Activated T-cell treated with anti-CD3 and anti-CD28 coated beads for 4 hours (primary cell): Measurements from ENCODE around the gene AKAP13.
"Not testable (repeated sequence)": the region's sequence is repeated elsewhere in the genome, so short reads cannot be mapped to it uniquely, and the experiment has no call there.

Experiments used
- DNase-seq: peaks from one replicate; pipeline ENCODE4 v3.0.0-alpha.2; 2020

AKAP13 gene

DNA sequence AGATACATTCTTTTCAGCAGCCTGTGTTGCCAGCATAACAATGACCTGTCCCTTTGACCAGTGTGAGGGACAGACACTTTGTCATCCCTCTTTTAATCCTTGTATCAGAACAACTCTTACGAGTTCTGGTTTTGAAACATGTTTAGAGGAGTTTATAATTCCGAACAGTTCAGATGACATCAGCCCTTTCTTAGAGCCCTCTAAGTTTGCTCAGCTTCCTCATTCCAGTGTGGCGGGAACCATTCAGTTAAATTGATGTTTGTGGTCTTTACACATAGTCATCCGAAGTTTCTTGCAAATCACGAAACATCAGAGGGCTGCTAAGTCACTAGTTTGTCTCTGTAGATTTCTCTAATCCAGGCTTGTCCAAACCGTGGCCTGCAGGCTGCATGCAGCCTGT, 102.5 kb downstream of the AKAP13 start:
- no peak for DNase-seq

DNA sequence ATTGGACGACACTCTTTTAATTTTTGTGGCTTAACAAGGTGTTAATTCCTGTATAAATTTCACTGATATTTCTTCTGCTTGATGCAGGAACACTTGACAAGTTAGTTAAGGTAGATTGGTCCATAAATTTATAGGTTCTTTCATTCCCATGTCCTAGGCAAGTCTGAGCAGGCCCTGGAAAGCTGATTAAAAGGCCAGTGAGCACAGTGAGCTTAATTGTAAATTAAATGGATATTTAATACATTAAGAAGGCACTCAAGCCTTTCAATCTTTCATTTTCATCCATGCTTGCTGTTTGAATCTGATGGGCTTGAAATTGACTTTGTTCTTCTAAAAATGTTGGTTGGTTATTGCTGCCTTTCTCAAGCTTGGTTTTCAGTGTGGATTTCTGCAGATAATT, 103.6 kb downstream of the AKAP13 start:
- not testable (repeated sequence) for DNase-seq

DNA sequence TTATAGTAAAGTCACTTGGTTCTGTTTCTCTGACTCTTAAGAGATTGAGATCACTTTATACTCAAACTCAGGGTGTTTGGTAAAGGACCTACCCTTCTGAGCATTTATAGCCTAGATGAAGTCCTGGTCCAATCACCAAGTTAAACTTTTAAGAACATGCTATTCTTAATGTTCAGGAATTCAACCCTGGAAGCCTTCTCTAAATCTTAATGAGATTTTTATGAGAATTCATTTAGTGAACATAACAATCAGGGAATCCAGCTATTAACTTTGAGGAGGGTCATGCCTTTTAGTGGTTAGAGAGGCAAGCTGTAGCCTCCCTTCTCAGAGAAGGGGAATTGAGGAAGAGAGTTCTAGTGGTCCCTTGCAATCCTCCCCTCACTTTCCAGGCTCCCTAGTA, 104.5 kb downstream of the AKAP13 start:
- DNase-seq, result not testable (repeated sequence)

DNA sequence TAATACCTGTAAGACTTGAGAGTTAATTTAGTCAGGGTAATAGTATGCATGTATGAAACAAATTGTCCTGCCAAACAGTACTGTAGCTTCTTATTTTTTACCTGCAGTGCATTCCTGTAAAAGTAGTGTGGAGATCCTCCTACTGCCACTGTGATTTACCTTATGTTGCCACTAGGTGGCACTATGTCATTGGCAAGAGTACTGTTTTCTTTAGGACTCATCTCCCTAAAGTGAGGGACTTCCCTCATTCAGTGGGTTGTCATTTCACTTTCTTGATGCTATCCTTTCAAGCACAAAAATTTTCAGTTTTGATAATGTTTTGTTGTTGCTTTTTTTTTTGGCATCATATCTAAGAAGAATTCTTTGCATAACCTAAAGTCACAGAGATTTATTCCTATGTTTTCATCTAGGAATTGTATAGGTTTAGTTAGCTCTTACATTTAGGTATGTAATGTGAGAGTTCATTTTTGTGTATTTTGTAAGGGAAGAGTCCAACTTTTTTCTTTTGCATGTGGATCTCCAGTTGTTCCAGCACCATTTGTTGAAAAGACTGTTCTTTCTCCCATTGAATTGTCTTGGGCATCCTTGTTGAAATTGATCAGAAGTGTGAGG, 105.7 kb downstream of the AKAP13 start:
- DNase-seq, result peak; percentile 59

DNA sequence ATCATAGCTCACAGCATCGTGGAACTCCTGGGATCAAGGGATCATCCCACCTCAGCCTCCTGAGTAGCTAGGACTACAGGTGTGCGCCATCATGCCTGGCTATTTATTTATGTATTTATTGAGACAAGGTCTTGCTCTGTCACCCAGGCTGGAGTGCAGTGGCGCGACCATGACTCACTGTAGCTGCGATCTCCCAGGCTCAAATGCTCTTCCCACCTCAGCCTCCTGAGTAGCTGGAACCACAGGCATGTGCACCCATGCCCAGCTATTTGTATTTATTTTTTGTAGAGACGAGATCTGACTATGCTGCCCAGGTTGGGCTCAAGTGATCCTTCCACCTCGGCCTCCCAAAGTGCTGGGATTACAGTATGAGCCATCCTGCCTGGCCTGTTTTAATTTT, 107.4 kb downstream of the AKAP13 start:
- DNase-seq, result not testable (repeated sequence)

DNA sequence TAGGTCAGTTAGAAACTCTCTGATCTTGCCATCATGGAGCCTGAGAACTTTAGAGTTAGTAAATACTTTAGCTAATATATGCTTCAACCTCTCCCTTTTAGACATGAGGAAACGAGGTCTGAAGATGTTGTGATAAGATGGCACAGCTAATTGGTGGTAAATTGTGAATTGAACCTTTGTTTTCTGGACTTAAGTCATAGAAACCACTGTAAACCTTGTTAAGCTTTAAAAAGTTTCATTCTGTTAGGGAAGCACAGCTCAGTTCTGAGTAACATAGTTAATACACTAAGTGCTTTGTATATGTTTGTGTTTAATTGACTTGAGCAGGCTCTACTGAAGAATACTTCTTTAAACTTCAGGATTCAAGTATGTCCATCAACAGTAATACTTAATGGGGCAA, 108.6 kb downstream of the AKAP13 start:
- no peak for DNase-seq

DNA sequence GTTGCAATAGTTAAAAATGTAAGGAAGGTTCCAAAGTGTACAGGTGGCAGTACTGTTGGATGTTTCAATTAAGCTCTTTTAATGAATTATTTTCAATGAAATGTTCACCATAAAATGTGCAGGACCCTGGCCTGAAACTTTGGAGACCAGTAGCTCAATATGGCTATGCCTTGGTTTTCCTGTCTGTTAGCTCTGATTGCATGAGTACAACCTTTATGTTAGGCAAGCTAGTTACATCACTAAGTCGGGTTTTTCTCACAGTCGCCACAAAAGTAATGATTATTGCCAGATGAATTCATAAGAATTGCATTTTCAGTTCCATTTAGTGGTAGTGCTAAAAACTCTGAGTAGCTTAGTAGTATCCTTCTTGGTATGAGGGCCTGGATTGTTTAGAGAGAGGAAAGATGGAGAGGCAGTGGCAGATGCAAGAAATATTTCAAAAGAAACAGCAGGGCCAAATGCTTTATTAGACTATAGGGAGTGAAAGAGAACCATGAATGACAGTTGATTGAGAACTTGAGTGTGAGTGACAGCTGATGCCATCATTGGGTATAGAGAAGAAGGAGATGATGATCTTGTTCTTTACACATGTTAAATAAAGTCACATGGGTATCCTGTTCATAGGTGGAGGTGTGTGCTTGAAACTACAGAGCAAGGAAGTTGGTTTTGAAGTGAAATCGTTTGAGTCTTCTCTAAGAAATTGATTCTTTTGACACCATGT, 109.5 kb downstream of the AKAP13 start:
- no peak for DNase-seq

DNA sequence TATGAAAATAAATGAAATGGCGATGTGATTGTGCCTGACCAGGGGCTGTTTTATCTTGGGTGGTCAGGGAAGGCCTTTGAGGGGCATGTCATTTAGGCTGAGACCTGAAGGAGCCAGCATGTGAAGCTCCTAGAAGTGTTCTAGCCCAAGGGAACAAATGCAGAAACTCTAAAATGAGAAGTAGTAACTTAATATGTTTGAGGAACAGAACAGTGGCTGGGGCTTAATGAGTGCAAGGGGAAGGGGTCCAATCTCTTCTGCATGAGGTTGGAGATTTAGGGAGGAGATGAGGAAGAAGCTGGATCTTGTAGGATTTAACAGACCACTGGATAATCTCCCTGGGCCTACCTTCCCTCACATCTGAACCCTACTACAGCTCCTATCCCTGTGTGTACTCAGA, 110.5 kb downstream of the AKAP13 start:
- DNase-seq, result no peak

DNA sequence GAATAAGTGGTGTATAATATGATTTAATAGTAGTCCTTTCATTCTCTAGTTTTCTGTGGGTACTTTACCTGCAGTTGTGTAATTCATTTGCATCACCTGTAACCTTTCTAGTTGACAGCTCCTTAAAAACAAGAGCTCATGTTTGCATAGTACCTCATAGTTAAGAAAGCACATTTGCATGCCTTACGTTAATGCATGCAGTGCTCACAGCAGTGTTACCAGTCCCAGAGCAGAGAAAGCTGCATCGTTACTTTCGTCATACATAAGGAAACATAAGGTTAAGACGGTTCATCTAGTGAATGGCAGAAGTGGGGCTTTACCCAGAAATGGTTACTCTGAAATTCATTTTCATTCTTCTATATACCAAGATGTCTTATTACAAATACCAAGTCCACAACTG, 111.3 kb downstream of the AKAP13 start:
- no peak for DNase-seq

DNA sequence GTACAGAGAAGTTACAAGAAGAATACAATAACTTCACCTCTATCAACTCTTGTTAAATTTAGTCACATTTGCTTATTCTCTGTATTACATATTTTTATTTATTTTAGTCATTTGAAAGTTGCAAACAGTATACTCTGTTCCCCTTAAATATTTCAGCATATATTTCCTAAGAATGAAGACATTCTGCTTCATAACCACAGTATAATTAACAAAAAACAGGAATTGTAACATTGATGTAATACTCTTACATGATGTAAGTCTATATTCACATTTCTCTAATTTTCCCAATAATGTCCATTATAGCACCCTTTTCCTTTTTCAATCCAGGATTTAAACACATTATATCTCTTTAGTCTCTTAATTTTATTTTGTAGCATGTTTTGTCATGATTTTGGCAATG, 112.0 kb downstream of the AKAP13 start:
- DNase-seq, result no peak

DNA sequence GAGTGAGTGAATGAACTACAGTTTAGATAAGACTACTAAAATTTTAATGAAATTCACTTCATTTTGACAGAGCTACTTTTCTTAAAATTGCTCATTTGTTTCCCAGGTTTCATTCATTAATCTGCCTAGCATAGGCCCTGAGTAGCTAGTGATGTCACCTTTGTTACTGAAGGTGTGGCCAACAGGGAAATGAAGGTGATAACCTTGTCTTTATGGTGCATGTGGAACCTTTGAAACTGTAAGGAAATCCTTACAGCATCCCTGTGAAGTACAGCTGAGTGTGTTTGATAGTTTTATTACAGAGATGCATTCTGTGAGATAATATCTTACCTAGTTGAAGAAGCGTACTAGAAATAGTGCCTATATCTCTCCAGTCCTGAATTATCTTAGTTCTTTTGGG, 112.9 kb downstream of the AKAP13 start:
- DNase-seq, result no peak

DNA sequence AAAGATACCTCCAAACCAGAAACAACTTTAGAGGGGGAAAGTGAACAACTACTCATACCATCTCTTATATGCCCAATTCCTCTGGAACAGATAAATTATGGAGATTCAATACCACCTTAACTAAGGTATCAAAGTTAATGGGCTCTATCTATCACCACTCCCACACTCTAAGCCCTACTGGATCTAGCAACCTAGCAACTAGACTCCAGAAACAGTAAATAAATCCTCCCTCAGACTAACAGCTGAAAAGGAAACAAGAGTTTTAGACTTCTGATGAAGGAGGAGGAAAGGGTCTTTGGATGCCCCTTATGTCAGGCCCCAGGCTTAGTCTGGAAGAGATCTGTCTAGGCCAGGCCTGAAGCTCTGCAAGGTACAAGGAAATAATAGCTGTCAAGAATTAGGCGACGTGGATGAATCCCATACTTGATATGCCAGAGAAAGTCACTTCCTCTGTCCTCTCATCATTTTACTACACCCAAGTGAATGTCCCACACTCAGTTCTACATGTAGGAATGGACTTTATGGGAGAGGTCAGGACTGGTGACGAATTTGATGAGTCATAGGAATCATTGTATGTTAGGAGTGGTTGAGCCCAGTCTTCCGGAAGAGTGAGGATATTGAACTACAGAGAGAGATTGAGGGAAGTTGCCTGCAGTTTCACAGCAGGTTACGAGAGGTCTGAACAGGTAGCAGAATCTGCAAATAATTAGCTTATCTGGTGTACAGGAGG, 113.8 kb downstream of the AKAP13 start:
- no peak for DNase-seq

DNA sequence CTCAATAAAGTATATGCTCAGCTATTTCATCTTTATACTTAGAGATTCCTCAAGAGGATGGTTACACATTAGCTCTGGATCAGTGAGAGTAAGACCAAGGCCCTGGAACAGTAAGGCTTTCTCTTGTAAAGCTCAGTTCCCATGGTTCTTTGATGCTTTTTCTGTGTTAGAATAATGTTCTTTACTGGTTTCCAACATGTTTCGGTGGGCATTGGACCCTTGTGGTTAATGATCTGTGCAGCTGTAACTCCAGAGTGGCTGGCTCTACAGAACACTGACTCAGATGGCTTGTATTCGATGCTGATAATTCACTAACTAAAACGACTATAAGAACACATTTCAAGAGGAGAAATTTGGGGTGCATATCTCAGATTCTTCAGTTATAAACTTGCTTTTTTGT, 114.7 kb downstream of the AKAP13 start:
- DNase-seq, result no peak

DNA sequence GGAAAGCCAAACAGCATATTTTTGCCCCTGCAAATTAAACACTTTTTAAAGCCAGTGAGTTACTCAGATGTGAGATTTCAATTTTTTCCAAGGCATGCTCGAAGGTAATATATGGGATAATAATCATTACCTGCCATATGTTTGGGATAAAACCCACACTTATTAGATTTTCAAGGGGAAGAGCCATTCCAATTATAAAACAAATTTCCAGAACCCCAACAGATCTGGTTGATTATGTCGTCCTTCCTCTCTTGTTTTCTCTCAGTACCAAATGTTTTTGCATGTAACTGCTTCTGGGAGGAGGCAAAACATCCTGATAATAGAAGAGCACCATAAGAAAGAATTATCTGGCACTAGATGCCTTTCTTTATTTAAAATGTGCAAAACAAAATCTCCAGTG, 115.1 kb downstream of the AKAP13 start:
- DNase-seq, result no peak

DNA sequence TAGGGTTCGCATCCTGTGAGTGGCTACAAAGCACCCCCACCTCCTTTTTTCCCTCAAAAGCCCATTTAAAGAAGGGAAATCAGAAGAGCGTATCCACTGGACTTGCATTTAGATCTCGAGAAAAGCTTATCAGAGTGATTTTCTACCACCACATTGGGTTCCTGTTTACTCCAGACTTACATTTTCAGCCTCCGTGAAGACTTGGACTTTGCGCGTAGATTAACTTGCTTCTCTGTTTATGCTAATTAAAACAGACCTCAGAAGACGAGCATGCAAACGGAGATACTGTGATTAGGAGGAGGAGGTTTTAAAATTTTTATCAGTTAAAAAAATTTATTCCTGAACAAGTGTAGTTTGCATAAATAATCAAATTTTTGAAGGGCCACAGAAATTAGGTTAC, 115.7 kb downstream of the AKAP13 start:
- DNase-seq, result no peak

DNA sequence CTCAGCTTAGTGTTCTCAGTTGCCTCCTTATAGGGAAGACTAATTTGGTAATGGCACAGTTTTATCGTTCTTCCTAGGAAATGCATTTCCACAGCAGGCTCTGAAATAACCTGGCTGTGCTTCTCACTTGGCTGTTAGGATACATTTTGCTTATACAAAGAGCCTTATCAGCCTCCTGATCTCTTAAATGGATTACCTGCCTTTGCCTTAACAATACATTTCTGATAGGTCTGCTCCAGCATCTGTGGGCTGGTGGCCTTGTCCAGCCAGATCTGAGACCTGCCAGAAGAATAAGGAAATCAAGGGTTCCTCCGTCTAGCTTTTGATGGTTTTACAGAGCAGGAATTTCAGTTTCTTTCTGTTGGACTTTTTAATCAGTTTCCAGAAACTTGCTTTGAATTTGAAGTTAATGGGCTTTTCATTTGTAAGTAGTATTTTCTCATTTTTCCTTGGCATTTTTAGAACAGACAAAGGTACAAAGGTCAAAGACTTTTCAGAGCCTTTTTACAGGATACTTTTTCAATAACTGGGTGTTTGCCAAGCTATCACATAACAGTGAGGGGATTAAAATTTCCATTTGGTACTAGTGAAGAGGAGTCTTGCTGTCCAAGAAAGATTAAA, 116.3 kb downstream of the AKAP13 start:
- DNase-seq, result no peak

DNA sequence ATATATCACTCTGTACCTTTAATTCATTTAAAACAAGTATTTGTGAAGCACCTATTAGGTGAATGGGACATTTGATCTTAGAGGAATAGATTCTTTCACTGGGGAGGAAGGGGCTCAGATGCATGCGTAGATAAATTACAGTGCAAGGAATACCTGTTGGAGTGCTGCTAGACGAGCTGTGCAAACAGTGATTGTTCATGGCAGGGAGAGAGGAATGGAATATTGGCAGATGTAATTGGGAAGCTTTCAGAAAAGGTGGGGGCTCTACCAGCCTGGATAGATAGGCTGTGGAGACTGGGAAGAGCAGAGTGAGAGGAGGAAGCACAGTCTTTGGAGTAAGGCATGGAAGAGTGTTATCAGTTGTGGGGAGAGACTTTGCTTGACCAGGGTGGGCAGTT, 116.8 kb downstream of the AKAP13 start:
- no peak for DNase-seq

DNA sequence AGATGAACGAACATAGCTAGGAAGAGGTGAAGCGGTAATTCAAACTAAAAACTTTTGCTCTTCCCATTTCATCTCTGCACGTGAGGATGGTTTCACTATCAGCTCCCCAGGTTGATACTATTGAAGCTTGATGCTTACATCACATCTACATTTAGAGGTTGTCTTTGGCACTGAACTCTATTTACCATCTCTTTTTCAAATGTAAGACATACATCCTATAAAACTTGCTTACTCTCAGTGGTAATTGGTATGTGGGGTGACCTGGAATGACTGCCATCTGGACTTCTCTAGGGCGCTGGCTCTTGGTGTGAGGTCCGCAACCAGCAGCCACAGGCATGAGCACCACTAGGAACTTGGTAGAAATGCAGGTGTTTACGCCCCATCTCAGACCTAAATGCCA, 118.1 kb downstream of the AKAP13 start:
- DNase-seq, result no peak

DNA sequence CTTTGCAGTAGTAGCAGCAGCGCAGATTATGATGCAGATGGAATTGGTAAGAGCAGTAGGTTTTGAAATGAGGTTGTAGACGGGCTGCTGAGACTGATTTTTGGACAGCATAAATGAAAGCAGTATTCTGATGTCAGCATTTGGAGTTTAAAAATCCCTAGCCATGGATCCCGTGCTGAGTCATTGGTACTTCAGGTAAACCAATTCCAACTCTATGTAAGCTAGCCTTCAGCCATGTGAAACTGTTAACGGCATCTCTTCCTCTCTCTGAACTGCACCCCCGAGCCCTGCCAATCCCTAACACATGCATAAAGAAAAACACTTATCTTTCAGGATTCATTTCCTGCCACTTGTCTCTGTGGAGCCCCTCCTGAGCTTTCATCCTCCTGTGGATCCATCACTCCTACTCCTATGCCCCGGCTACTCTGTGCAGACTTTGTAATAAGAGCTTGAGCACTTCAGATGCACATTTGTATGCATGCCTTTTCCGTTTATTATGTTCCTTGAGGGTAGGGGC, 119.0 kb downstream of the AKAP13 start:
- DNase-seq, result no peak

DNA sequence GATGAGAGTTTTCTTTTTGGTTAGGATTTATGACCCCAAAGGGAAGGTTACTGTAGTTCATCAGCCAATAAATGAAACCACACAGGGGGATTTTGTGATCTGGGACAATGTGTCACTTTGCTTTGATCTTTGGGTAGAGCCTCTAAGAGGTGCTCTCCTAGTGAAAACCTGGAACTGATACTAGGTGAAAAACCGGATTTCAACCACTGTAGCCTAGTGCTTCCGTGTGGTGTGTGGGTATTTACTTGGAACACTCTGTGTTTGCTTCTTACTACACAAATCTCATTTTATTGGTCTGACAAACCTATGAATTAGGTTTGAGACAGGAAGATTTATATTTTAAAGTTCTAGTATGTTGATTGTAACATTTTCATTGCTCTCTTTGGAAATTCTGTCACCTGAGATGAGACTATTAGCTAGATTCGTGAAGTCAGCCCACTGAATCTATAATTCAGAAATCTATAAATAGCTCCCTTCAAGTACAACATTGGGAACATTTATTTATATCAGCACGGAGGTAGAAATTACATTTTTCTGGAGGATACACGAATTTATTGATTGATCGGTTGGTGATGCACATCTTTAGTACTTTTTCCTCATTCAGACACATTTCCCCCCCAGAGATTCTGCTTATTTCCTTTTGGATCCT, 119.8 kb downstream of the AKAP13 start:
- no peak for DNase-seq

DNA sequence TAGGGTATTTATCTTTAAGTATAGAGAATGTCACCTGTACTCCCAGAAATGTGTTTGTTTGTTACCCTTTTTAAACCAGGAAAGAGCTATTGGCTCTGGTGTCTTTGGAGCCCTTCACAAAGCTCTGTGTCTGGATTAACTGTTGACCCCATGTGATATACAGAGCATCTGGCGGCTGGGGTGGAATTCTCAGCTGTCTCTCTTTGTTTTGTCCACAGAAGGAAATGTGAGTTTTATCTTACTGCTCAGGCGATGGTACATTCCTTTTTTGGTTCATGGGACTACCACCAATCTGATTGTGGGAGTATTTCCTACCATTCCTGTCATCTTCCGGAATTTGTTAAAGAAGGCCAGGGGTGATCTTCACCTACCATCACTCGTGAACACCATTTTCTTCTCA, 120.3 kb downstream of the AKAP13 start:
- no peak for DNase-seq

DNA sequence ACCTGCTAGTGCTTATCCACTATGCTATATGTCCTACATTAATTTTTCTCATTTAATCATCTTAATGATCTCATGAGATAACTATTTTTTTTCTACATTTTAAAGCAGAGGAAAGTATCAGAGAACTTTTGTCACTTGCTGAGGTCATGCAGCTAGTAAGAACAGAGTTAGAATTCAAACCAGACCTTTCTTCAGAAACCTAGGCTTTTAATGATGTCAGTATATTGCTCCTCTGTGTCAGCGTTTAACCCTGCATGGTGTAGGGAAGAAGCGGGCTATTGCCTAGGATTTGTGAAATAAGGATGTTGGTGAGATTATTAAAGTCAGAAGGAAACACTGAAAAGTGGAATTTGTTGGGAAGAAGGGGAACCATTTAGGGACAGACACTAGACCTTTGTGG, 121.2 kb downstream of the AKAP13 start:
- DNase-seq, result no peak

DNA sequence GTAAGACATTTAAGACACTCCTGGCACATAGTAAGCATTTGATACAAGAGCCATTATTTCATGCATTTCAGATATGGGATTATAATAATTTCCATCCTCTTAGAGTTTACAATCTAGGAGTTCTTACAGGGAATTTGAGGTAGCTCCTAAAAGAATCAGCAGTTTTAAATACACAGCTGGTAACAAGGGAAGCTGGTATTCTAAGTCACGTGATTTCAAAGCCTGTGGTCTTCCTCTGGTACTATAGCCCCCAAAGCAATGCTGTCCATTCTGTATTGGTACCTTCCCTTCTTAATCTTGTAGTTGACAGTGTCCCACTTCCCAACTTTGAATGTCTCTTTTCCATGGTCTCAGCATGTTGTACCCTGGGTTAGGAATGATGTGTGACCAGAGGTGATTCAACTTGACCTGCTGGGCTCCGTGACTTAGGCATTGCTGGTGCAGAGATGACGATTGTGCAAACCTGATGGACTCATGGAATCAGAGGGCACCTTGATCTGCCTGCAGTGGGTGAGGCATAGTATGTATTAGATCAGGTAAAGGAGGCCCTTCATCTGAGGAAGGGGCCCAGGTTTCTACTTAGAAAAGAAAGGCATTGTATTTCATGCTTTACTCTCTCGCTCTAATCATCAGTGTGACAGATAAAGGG, 122.9 kb downstream of the AKAP13 start:
- no peak for DNase-seq
